NCI-H2107 treated with DMSO at 0.1 percent for 48 hours (cell line): ENCODE results near the gene ZAP70.

ENCODE experiments used
- DNase-seq: peaks from one replicate; lab custom pipeline; 2025; ENCODE audit not compliant: unreplicated experiment; lab: John Stamatoyannopoulos, UW

ZAP70 gene

DNA sequence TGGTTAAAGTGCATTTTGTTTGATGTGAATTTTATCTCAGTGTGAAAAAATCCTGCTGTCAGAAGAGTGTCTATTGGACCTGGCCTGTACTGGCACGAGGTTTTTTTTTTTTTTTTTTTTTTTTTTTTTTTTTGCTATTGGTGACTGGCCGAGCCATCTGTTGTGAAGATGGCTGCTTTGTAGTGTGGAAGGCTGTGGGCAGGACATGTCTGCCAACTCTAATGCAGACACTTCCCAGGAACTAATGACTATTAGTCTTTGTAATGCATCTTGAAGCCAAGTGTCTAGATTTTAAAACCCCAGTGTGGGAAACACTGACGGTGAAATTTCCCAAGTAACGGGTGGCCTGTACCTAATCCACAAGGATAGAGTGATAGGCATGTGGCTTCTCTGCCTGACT, 34.3 kb downstream of the ZAP70 start:
- DNase-seq = no peak

DNA sequence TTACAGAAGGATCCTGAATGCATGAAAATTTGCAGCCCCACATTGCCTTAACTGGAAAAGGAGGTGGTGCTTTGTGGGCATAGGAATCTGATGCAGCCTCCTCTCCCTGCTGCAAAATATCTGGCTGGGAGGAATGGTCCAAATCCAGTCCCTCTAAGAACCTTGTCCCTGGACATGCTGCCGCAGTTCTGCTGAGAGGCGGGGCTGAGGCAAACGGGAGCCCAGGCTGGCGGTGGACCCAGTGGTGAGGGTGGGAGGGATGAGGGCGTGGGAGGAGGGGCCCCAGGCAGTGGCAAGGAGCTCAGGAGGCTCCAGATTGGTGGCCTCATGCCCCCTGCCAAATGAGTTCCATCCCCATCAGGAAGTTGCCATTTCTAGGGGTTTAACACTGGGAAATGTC, 36.2 kb downstream of the ZAP70 start:
- no peak for DNase-seq

DNA sequence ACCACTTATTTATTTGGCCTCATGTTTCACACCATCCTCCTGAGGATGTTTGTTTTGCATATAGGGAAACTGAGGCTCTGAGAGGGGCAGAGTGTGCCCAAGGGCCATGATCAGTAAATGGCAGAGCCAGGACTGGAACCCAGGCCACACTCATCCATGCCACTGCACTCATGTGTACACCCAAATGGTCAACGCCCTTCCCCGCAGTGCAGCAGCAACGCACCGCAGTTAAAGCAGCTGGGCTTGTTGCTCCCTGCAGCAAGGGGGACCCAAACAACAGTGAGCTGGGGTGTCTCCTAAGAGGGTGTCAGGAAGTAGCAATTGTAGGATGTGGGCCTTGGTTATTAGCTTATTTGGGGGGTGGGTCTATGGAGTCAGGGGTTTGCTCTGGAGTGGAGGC, 36.6 kb downstream of the ZAP70 start:
- DNase-seq = no peak

DNA sequence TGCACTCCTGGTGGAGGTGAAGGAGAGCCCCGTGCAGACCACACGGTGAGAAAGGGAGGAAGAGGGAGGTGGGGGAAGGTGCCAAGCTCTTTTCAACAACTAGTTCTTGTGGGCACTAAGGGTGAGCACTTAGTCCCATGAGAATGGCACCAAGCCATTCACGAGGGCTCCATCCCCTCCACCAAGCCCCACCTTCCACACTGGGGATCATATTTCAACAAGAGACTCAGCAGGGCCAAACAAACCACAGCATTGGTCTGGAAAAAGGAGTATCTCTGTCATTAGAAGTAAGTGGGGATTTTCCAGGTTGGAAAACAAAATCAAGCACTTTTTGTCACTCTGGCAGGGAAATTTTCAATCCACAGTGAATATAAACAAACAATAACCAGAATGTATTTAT, 38.4 kb downstream of the ZAP70 start:
- DNase-seq = peak; percentile 94

DNA sequence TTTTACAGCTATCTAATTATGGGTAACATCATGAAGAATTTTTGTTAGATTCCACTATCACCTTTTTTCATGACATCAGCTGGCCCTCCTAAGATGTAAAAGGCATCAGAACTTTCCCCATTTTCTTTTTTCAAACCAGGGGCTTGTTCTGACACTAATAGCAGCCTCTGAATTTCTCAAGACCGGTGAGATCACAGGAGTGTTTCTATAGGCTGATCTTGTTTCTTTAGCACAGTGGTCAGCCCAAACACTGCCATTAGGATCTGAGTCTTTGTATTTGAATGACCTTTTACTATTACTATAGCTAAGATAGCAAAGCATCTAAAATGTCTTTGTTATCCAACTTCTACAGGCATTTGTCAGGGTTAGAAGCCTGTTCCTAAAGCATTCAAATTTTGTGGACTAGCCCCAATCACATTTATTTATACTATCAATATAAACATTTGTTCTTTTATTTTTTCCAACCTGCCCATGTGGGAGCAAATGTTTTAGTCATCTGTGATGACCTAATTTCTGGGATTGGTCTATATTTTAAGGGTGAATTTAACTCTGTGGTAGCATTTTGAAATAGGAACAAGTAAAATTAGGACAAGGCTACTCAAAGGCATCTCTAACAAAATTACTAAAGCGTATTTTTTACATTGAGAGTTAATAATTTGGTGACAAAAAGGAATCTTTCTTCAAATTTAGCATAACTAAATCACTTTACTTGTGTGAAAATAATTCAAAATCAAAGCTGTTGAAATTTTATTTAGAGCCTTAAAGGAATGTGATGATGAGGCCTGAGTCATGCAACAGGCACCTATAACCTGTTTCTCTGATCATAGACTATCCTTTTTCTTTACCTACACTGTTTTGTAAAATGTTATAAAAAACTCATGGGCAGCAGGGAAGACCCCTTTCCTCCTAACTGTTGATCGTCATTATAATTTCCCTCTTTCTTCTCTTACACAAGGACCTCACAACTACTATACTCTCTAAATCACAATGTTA, 39.3 kb downstream of the ZAP70 start:
- DNase-seq = no peak

DNA sequence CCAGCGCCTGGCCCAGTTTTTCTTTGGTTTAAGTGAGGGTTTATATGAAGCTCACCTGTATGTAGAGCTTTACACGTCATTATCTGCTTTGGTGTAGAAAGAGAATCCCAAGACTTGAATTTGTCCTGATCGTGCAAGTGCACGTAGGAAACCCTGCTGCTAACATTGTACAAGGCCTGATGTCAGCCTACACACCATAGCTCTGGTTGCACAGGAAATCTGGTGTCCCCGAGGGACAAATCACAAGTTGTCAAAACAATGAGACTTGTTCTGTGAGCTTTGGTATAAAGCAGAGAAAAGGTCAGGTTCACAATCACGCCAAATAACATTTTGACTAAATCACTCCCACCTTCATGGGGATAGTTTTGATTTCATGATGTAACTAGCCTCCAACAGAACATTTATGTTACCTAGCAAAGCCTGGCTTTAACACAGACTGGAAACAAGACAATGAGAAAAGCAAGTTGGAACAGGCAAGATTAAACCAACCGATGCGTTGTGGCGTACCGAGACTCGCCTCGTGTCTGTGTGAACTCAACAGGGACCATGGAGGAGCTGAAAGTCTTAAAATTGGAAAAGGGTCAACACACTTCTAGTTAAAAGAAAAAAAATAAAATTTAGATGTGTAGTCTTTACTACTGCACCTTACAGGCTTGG, 41.4 kb downstream of the ZAP70 start:
- no peak for DNase-seq

DNA sequence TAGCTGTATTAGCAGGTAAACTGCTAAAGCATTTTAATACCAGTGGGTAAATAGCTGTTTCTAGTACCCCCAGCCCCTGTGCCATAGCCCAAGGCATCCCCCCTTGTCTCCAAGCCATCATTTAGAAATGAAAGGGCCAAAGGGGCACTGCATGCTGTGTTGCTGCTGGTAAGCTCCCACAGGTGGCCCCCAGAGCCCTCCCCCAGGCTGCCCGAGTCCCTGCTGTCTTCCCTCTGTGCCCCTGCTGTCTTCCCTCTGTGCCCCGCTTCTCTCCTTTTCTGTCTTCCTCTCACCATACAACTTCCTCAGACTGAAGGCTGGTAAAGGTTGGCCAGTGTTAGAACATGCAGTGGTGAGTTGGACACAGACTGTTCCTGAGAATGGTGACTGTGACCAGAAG, 42.1 kb downstream of the ZAP70 start:
- DNase-seq = no peak

DNA sequence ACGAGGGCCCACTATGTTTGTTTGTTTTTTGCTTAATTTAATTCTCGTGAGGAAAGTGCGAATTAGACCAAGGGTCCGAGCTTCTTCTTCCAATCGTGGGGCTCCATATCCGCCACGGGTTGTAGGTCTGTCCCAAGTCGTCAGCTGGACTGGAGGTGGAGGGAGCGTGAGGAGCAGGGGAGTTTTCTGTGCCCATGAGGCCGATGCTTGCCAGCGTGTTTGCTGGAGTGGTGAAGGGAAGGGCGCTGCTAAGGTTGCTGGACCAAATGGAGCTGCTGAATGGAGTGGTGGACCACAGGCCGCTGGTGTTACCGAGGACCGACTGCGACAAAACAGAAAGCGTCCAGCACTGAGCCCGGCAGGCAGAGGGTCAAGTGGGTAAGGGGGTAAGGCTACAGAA, 43.7 kb downstream of the ZAP70 start:
- no peak for DNase-seq

DNA sequence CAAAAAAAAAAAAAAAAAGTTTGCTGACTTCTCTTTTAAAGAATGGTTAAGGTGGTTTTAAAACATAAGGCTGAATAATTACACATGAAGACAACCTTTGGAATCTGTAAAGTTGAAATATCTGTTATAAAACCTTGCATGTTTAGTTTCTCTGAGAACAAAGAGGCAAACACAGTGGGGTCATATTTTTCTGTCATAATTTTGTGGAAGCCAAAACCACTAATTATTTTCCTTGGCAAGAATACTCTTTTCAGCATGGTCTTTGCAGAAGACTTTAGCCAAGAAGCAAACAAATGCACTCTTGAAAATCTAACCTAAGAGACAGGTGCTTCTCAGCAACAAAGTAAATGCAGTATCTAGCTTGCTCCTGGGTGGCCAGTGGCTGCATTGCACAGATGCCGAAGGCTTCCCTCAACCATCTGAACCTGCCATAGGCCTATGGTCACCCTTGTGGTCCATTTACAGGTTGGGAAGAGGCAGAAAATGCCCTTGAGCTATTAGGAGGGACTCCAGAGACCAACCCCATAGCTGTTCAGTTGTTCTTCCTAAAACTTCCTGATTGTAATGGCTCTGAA, 44.8 kb downstream of the ZAP70 start:
- DNase-seq = no peak

DNA sequence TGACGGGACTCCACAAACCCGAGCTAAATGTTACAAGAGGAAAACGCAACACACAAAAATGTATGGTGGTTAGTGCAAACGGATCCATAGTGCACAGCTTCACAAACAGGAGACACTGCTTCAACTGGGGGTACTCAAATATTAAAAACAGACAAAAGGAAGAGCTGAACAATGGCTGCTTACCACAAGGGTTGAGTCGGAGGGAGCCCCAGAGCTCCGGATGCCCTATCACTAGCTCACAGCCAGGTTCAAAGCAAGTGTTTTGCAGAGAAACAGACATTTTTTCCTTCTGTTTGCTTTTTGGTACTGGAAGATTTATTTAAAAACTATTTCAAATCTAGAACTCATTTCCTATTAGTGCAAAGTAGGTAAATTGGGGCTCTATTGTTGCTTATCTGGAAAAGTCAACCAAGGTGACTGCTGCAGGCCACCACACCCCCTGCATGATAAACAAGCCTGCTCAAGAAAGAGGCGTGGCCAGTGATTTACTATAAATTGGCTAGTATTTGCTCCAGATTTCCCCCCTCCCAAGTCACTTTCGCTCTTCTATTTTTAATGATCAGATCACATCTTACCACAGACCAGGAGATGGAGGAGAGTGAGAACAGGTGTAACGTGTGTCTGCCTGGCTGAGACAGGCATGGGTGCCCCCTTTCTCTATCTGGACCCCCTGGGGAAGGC, 46.5 kb downstream of the ZAP70 start:
- DNase-seq = no peak

DNA sequence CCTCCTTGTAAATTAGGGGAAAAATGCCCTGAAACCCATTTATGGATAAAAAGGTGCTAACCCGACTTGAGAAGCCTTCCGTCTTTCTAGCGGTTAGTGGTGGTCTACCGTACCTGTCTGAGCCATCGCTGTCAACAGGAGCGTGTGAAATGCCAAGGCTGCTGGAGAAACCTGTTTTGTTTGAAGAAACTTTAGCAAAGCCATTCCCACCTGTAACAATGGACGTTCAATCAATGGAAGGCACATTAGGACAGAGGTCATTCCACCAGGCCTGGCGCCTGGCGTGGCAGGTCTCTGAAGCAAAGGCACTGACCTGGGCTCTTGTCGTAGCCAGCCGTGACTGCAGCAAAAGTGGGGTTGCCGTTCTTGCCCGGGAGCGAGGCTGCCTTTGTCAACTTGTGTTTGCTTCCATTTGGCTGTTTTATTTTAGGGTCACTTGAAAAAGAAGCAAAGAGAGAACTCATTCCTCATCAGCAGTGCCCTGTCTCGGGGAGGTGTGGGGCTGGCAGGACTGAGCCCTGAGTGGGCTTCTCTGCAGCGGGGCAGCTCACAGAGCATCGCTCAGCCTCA, 47.2 kb downstream of the ZAP70 start:
- DNase-seq = no peak

DNA sequence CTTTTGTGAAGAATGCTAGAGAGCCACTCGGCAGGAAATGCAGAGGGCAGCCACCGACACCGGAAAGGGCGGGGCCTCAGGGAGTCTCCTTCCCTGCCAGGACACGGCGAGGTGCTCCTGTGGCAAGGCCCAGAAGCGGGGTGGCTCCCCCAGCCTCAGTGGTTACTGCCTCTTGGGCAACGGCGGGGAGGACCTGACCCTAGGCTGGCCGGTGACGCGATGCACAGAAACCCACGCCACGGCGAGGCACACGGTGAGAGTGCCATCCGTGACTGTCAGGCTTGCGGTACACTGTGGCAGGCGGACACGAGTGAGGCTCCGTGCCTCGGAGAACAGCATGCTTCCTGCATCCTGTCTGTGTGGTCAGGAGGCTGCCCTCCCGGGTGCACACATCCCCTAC, 47.8 kb downstream of the ZAP70 start:
- no peak for DNase-seq

DNA sequence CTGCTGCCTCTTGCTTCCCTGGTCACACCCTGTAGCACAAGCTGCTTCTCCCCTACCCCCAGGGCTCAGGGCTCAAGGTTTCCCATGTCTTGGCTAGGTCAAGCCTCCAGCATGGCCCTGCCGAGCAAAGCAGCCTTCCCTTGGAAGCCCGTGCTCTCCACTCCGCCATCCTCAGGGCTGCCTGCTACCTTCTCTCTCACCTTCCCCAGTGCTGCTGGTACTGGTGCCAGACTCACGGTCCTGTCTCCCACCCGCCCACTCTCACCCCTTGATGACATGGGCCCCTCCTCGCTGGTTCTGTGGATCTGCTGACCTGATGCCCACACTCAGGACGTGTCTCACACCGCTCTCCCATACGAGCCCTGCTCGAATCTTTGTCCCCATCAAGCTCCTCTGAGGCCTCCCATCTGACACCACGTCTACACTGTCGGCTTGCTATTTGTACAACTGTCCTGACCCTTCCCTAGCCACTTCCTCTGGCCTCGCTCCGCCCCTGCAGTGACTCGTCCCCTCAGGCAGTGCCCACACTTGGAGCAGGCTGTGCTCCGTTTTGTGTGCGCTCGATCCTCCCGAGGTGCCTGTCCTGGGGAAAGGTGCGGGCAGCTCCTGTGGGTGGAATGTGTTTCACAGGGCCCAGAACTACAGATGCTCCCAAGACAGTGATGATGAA, 49.9 kb downstream of the ZAP70 start:
- DNase-seq = no peak

DNA sequence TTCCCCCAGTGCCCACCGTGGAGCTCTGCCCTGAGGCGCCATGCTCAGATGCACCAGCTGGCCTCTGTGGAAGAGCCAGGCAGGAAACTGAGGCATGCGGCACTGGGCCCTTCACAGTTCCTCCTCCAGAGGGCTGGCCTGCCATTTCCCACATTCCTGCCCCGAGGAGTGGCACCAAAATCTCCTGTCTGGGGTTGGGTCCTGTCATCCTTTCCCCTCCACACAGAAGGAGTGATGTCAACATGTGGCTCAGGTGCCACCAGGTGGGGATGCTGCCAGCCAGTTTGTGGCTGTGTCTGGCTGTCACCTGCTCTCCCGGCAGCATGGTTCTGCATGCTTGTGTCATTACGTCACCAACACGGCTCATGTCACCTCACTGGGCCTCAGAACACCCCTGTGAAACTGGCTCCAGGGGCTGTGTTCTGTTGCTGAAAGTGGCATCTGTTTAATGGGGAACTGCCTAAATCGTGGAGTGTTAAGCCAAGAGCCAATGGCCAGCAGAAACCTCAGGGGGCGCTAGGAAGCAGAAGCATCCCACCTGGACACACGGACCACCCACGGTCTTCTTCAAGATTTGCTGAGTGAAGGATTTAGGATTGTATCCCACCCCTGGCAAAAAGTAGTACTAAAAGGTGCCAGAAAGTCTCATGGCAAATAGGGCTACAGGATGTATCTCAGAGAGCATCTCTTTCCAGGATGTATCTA, 51.3 kb downstream of the ZAP70 start:
- peak; percentile 71 for DNase-seq

DNA sequence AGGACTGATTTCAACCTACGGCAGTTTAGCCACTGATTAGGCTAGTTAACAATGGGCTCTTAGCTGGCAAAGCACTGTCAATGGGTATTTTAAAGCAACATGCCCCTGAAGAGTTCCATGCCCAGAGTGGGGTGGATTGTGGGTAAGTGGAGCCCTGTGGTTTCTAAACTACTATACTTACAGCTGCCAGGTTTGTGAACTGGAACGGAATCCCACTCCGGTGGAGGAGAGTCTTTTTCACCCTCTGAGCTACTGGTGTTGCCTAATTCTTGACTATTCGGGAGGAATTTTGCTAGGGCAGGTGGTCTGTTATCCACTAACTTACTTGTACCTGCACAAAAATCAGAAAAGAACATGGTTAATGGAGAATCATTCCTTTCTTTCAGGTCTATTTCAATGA, 52.6 kb downstream of the ZAP70 start:
- DNase-seq = peak; percentile 97

DNA sequence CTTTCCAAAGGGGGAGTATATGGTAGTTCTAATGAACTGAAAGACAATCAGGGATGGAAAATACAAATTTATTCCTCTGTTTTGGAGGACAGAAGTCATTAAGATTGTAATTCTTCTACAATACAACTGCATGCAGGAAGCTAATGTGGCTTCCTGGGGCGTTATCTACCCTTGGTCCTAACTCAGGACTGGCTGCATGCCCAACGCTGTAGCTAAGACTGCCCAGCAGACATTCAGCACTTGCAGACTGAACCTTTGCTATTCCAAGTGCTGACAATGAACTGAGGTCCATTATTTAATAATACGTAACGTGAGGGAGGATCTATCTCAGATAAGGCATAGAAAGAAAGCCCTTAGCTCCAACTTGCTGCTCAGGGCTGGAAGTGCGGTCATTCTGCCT, 53.2 kb downstream of the ZAP70 start:
- no peak for DNase-seq

DNA sequence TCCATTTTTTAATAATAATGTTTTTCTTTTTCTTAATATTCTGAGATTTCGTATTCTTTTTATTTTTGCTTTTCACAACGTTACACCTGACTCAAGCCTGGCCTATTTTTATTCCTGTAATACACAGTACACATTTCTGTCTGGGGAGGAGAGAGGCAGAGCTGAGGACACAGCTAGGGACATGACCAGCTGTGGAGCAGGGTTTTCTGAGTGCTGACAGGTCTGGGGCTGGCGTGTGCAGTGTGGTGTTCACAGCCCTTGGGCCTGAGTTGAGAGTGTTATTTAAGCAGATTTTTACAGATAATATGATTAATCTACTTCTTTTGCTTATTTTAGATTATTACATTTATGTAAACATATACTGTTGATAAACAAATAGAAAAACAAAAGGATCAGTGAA, 55.9 kb downstream of the ZAP70 start:
- DNase-seq = no peak

DNA sequence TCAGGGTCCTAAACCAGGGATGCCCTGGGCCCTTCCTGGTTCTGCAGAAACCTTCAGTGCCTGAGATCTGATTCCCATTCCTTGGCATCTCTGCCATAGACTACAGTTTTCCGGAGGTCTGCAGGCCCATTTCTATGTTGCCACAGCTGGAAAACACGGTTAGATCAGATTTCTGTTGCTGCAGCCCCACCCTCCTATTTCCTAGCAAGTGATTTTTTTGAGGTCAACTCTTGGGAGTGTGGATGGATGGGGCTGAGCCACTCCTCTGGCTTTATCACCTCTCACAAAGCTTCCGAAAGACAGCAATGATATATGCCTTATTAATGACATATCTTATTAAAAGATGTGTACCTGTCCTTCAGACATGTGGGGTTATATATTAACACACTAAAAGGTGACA, 56.3 kb downstream of the ZAP70 start:
- no peak for DNase-seq

DNA sequence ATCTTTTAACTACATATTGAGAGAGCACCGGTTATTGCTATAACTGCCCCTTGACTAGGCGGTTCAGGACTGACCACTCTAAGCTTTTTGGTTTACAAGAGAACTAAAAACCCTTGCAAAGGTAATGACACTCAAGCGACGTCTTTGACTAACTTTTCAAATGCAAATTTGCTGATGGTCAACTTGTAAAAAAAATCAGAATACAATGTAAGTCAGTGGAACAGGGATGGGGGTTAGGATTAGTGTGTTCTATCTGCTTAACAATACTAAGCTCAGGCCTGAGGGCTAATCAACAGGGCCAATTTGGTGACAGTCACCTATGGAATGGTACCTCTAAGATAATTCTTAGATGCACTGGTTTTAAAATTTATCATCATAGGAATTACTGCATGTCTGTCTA, 57.1 kb downstream of the ZAP70 start:
- no peak for DNase-seq

DNA sequence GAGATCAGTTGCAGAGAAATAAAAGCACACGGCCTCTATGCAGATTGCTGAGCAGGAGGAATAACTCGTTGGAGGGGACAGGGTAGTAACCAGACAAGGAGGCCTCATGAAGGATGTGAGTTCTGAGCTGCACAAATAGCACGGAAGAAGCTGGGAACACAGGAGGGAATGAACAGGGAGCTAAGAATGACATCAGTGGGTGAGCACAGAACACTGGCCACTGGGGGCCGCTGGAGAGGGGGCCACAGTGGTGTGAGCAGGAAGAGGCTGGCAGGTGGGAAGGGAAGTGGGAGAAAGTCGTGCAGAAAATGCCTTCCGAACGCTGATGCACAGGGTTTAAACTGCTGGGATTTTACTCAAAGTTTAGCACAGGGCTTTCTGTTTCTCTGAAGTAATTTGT, 61.0 kb downstream of the ZAP70 start:
- DNase-seq = no peak
